K562 (cell line): ENCODE data around the gene CRYZ. TPM values are rescaled to one million over a fixed set of nuclear protein-coding genes. Genes with fewer than 3 reads are reported as not detected.

Experiments
- ATAC-seq: fragments of 200-7000 bp; cut with Tn5 transposase; 3 replicates; pipeline ENCODE4 v1.9.1; 2020; ENCODE audit warnings: moderate library complexity
- BruUV-seq: library from RNA; stranded (reverse); fragments of 400-500 nt; replicated peaks from 2 replicates; lab custom pipeline; 2021; lab: Mats Ljungman, UMichigan
- CTCF ChIA-PET: fragments of 300-600 bp; formaldehyde crosslinking; extraction: SDS; loops from one replicate; lab custom pipeline; 2021; ENCODE audit warnings: low intra/inter-chr PET ratio; lab: Yijun Ruan, JAX
- POLR2A ChIA-PET: fragments of 300-600, 350-650 bp; sonication (Branson Sonifier 250); formaldehyde crosslinking; extraction: SDS; loops from one replicate; lab custom pipeline; 2021; ENCODE audit warnings: antibody characterized with exemption, inconsistent platforms; lab: Yijun Ruan, JAX
- DNase-seq, 4 experiments: peaks; one replicate each; pipeline versions ENCODE4 v3.0.0 to v3.0.0-alpha.2; 2011 to 2018; ENCODE audit warnings: low spot score in 3 of 4, mixed read lengths in 3 of 4; ENCODE audit errors: extremely low read depth in 1 of 4
- FAIRE-seq: peaks from 2 replicates; lab custom pipeline; 2011; peaks lifted over from hg19 to GRCh38; lab: Jason Lieb, UNC
- H2AFZ ChIP-seq: 2 replicates; pipeline ENCODE4 v1.6.0; 2011; ENCODE audit warnings: low read depth, low read length, control low read depth, inconsistent platforms
- H3K27ac ChIP-seq: fragments of 200-600 bp; 3 replicates; pipeline ENCODE4 v1.8.0; 2011; ENCODE audit warnings: low read depth, mild to moderate bottlenecking, control low read depth, inconsistent platforms, low read length, moderate library complexity, mixed read lengths; ENCODE audit errors: extremely low read depth
- H3K27me3 ChIP-seq, 2 experiments: fragments of 300-600 bp in 1 of 2; 2 replicates in 1 of 2; 3 replicates in 1 of 2; pipeline versions ENCODE4 v1.6.0 to v1.8.0; 2011; ENCODE audit warnings: inconsistent platforms in 2 of 2, low read length in 2 of 2, mild to moderate bottlenecking in 1 of 2, mixed read lengths in 1 of 2, moderate library complexity in 1 of 2; ENCODE audit not compliant: control insufficient read depth in 2 of 2, insufficient read depth in 2 of 2
- H3K36me3 ChIP-seq: fragments of 300-600 bp; 3 replicates; pipeline ENCODE4 v1.8.0; 2011; ENCODE audit warnings: mild to moderate bottlenecking, low read length, inconsistent platforms; ENCODE audit not compliant: control insufficient read depth, insufficient read depth
- H3K4me1 ChIP-seq, 2 experiments: fragments of 200-600 bp in 1 of 2; replicated peaks in 1 of 2; 2 replicates in 1 of 2; 3 replicates in 1 of 2; pipeline versions ENCODE4 v1.5.1 to v1.8.0; 2011; ENCODE audit warnings: inconsistent platforms in 2 of 2, low read length in 2 of 2, mild to moderate bottlenecking in 1 of 2, mixed read lengths in 1 of 2, moderate library complexity in 1 of 2; ENCODE audit not compliant: control insufficient read depth in 2 of 2, insufficient read depth in 2 of 2
- H3K4me2 ChIP-seq: 2 replicates; pipeline ENCODE4 v1.6.1; 2011; ENCODE audit warnings: low read length, control low read depth, inconsistent platforms, mixed read lengths; ENCODE audit not compliant: insufficient read depth
- H3K4me3 ChIP-seq: fragments of 200-600 bp; sonication (generic), shearing (Covaris generic); 2 replicates; pipeline ENCODE4 v1.5.1; 2016; ENCODE audit warnings: control low read depth, inconsistent platforms
- H3K79me2 ChIP-seq: fragments of 200-600 bp; 3 replicates; pipeline ENCODE4 v1.8.0; 2011; ENCODE audit warnings: low read length, inconsistent platforms; ENCODE audit not compliant: control insufficient read depth, insufficient read depth
- H3K9ac ChIP-seq, 2 experiments: 2 replicates each; pipeline versions ENCODE4 v1.6.0 to v1.6.1; 2011; ENCODE audit warnings: low read depth in 2 of 2, low read length in 2 of 2, control low read depth in 1 of 2, inconsistent platforms in 1 of 2, mild to moderate bottlenecking in 1 of 2, mixed read lengths in 1 of 2; ENCODE audit not compliant: insufficient read depth in 1 of 2
- H3K9me1 ChIP-seq: one replicate; pipeline ENCODE4 v1.6.0; 2011; ENCODE audit warnings: inconsistent platforms, mild to moderate bottlenecking, low read length, moderate library complexity; ENCODE audit not compliant: control insufficient read depth, insufficient read depth
- H3K9me3 ChIP-seq: replicated peaks from 2 replicates; pipeline ENCODE4 v1.5.1; 2011; ENCODE audit warnings: low read depth, low read length, inconsistent platforms; ENCODE audit not compliant: control insufficient read depth, insufficient read depth
- H4K20me1 ChIP-seq: replicated peaks from 2 replicates; pipeline ENCODE4 v1.6.1; 2011; ENCODE audit warnings: low read length, inconsistent platforms, mixed read lengths; ENCODE audit not compliant: control insufficient read depth, insufficient read depth
- CTCFL ChIP-seq: IDR thresholded peaks from 2 replicates; pipeline ENCODE4 v1.6.1; 2011; ENCODE audit warnings: borderline replicate concordance, low read depth, mild to moderate bottlenecking, moderate library complexity, low read length; ENCODE audit not compliant: insufficient read depth, poor library complexity, severe bottlenecking
- FOS ChIP-seq: IDR thresholded peaks from 3 replicates; pipeline ENCODE4 v1.6.1; 2011; ENCODE audit not compliant: insufficient read length; ENCODE audit errors: extremely low read depth
- KDM5B ChIP-seq: fragments of 200-600 bp; sonication (generic); IDR thresholded peaks from 2 replicates; pipeline ENCODE4 v1.6.1; 2012; ENCODE audit warnings: low read depth, mild to moderate bottlenecking, moderate library complexity, low read length, control low read depth, inconsistent platforms; ENCODE audit not compliant: insufficient replicate concordance
- MAFF ChIP-seq: IDR thresholded peaks from 2 replicates; pipeline ENCODE4 v1.6.1; 2012; ENCODE audit warnings: low read length, improper control_type of control experiment
- MCM5 ChIP-seq: fragments of 450-650 bp; IDR thresholded peaks from 2 replicates; pipeline ENCODE4 v1.6.1; 2016; ENCODE audit warnings: low read depth
- NR1H2 ChIP-seq: sonication (generic); formaldehyde crosslinking; IDR thresholded peaks from 2 replicates; pipeline ENCODE4 v1.4.0; 2020; ENCODE audit warnings: mild to moderate bottlenecking, missing genetic modification reagents
- ZFP91 ChIP-seq: sonication (generic); formaldehyde crosslinking; IDR thresholded peaks from 2 replicates; pipeline ENCODE4 v1.8.0; 2022; ENCODE audit warnings: mild to moderate bottlenecking, missing genetic modification reagents
- ZNF217 ChIP-seq: sonication (generic); formaldehyde crosslinking; IDR thresholded peaks from 2 replicates; pipeline ENCODE4 v1.8.0; 2022; ENCODE audit warnings: mild to moderate bottlenecking, missing genetic modification reagents
- ZNF431 ChIP-seq: sonication (generic); formaldehyde crosslinking; IDR thresholded peaks from 2 replicates; pipeline ENCODE4 v1.8.0; 2022; ENCODE audit warnings: mild to moderate bottlenecking, missing genetic modification reagents
- ZNF584 ChIP-seq: fragments of 200-800 bp; sonication (Bioruptor generic); IDR thresholded peaks from 2 replicates; pipeline ENCODE4 v1.6.1; 2016; ENCODE audit warnings: low read depth, mild to moderate bottlenecking, missing genetic modification characterization, missing compliant biosample characterization
- ZNF655 ChIP-seq: fragments of 250-450 bp; sonication (Bioruptor Pico); IDR thresholded peaks from 2 replicates; pipeline ENCODE4 v1.5.0; 2021
- in situ Hi-C: fragments of 300-500 bp; cut with MboI; formaldehyde crosslinking; loops from 4 replicates; pipeline ENCODE4 v1.15.0; 2018; ENCODE audit warnings: inconsistent platforms, mixed read lengths
- intact Hi-C: fragments of 100-400 bp; cut with micrococcal nuclease; formaldehyde crosslinking; loops from 2 replicates; pipeline ENCODE4 v1.14.2; 2022
- polyA plus RNA-seq, 8 experiments: library from polyadenylated mRNA; depleted of rRNA in 4 of 8; stranded (reverse) in 5 of 8; unstranded in 3 of 8; fragments of >200 nt; fragmentation: Nextera tagmentation in 2 of 8; fragmentation: Illumina TruSeq in 1 of 8; extraction: Ambion mirVana in 2 of 8; extraction: Trizol in 1 of 8; gene quantifications; 2 replicates each; pipeline versions ENCODE4 v1.2.1 to v1.2.3, GENCODE V29; 2011 to 2014; ENCODE audit warnings: inconsistent platforms in 1 of 8, missing spikeins in 1 of 8
- total RNA-seq, 7 experiments: library from RNA; depleted of rRNA in 6 of 7; stranded (reverse); fragments of >200 nt in 6 of 7; fragmentation: Illumina TruSeq in 2 of 7; extraction: Trizol in 2 of 7; gene quantifications; 2 replicates each; pipeline versions ENCODE4 v1.2.1 to v1.2.3, GENCODE V29; 2011 to 2021; ENCODE audit warnings: low replicate concordance in 1 of 7
- TF ChIP-seq, protein P1 (sequence below): sonication (generic); formaldehyde crosslinking; IDR thresholded peaks from 2 replicates; pipeline ENCODE4 v1.4.0; 2020; ENCODE audit warnings: mild to moderate bottlenecking, missing genetic modification reagents

CRYZ gene
- total and polyA plus RNA-seq, 9 of the 15 experiments (the other 6 are each of a cell fraction or from before 2014, with no cell fraction given) = 51.7 to 179 (median 81.4) TPM

DNA sequence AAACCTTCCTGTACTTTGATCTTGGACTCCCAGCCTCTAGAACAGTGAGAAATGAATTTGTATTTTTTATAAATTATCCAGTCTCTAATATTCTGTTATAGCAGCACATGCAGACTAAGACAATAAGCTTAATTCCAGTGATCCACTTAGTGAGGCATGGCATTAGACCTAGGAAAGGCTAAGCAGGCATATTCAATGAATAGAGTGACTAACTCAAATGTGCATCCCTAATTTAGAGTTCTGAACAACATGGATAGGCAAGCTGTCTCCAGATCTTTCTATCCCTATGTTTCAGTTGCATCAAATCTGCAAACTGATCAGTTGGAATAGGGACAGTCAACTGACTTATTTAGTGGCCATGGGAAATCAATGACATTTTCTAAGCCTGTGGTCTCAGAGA is 54.9 kb downstream of the CRYZ start:
- POLR2A ChIA-PET = no interaction called here

More for the DNA sequence above, 54.9 kb downstream of the CRYZ start:
- CTCF ChIA-PET = no interaction called here
- no peak for DNase-seq
- H2AFZ ChIP-seq = no peak overlapping the region
- FAIRE-seq = no peak
- BruUV-seq = no TSS peak
- no peak for TF ChIP-seq MAFF
- TF ChIP-seq ZNF655 (CRISPR knock-in tag) = no peak
- TF ChIP-seq FOS = no peak
- no peak for TF ChIP-seq ZNF217 (CRISPR knock-in tag)
- TF ChIP-seq, protein P1, sequence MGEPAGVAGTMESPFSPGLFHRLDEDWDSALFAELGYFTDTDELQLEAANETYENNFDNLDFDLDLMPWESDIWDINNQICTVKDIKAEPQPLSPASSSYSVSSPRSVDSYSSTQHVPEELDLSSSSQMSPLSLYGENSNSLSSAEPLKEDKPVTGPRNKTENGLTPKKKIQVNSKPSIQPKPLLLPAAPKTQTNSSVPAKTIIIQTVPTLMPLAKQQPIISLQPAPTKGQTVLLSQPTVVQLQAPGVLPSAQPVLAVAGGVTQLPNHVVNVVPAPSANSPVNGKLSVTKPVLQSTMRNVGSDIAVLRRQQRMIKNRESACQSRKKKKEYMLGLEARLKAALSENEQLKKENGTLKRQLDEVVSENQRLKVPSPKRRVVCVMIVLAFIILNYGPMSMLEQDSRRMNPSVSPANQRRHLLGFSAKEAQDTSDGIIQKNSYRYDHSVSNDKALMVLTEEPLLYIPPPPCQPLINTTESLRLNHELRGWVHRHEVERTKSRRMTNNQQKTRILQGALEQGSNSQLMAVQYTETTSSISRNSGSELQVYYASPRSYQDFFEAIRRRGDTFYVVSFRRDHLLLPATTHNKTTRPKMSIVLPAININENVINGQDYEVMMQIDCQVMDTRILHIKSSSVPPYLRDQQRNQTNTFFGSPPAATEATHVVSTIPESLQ = no peak
- no peak for TF ChIP-seq MCM5
- no peak for TF ChIP-seq ZNF431 (CRISPR knock-in tag)
- TF ChIP-seq KDM5B = no peak
- no peak for TF ChIP-seq ZNF584 (CRISPR knock-in tag)
- TF ChIP-seq ZFP91 = no peak
- no peak for TF ChIP-seq NR1H2 (CRISPR knock-in tag)
- TF ChIP-seq CTCFL = no peak
- no peaks in the 10 kb centered on the region for H3K9me3 ChIP-seq
- in situ Hi-C loops (no loop called here), intact Hi-C loops (no loop called here)
- H4K20me1 ChIP-seq = no peaks in the 10 kb centered on the region
- H3K9me1 ChIP-seq = no peaks in the 10 kb centered on the region
- H3K4me1 ChIP-seq = peaks cover 0 to 3% of the 10 kb centered on the region in 2 experiments; a peak in 1 of 5 replicates
- no peak overlapping the region for H3K4me3 ChIP-seq
- no peaks in the 10 kb centered on the region for H3K79me2 ChIP-seq
- no peak overlapping the region for H3K4me2 ChIP-seq
- H3K27me3 ChIP-seq = no peaks in the 10 kb centered on the region
- H3K9ac ChIP-seq = no peak overlapping the region
- no peak for ATAC-seq
- no peaks in the 10 kb centered on the region for H3K36me3 ChIP-seq
- no peak overlapping the region for H3K27ac ChIP-seq
